ENCODE data around the gene PFDN6.

Gene PFDN6

GRCh38 chr6:33296797-33297405 is 7.5 kb downstream of the PFDN6 start:
- DNase-seq = no peak

- no peak for DNase-seq
These were observed 8.1 kb downstream of the PFDN6 start for GRCh38 chr6:33297406-33297955.

- DNase-seq = peak; percentile 23
These were observed 8.8 kb downstream of the PFDN6 start for GRCh38 chr6:33297956-33298772.

GRCh38 chr6:33298773-33299236 is 9.4 kb downstream of the PFDN6 start, which contains the start of gene RGL2:
Gene RGL2 (minus strand): TSS chr6:33298942. CDS start chr6:33298610, 332 bp downstream.
- peak; percentile 37 for DNase-seq

GRCh38 chr6:33299237-33299944 is 10.0 kb downstream of the PFDN6 start:
- peak; percentile 90 for DNase-seq

GRCh38 chr6:33301877-33302276 is 12.5 kb downstream of the PFDN6 start:
- DNase-seq = no peak

GRCh38 chr6:33304216-33304615 is 14.8 kb downstream of the PFDN6 start:
- DNase-seq = no peak

GRCh38 chr6:33305052-33305451 is 15.7 kb downstream of the PFDN6 start:
- no peak for DNase-seq

- no peak for DNase-seq
These were observed 17.0 kb downstream of the PFDN6 start for GRCh38 chr6:33306356-33306755.

- DNase-seq = peak; percentile 87
These were observed 23.1 kb downstream of the PFDN6 start for GRCh38 chr6:33312361-33313104.

- peak; percentile 51 for DNase-seq
These were observed 23.8 kb downstream of the PFDN6 start for GRCh38 chr6:33313105-33313708.

GRCh38 chr6:33313709-33314514 is 24.5 kb downstream of the PFDN6 start, which contains the start of gene TAPBP:
Gene TAPBP (minus strand): TSS chr6:33314078. CDS start chr6:33314041, 37 bp downstream.
- peak; percentile 34 for DNase-seq

GRCh38 chr6:33314515-33314942 is 25.1 kb downstream of the PFDN6 start:
- peak; percentile 40 for DNase-seq

GRCh38 chr6:33314943-33315792 is 25.8 kb downstream of the PFDN6 start:
- peak; percentile 24 for DNase-seq

GRCh38 chr6:33315793-33316602 is 26.6 kb downstream of the PFDN6 start:
- no peak for DNase-seq

GRCh38 chr6:33316603-33317418 is 27.4 kb downstream of the PFDN6 start:
- DNase-seq = no peak

GRCh38 chr6:33317419-33317668 is 27.9 kb downstream of the PFDN6 start:
- DNase-seq = no peak

GRCh38 chr6:33317669-33318425 is 28.4 kb downstream of the PFDN6 start, which contains the start of gene ZBTB22:
Gene ZBTB22 (minus strand): TSS chr6:33317744. CDS start chr6:33316916, 828 bp downstream.
- peak; percentile 96 for DNase-seq

Measured in NCI-H774 (cell line).